ENCODE measurements around the gene FNBP1.

Gene FNBP1

GRCh38 chr9:130049431-130050210 is 6.6 kb upstream of the FNBP1 start:
- TF ChIP-seq, protein P1, sequence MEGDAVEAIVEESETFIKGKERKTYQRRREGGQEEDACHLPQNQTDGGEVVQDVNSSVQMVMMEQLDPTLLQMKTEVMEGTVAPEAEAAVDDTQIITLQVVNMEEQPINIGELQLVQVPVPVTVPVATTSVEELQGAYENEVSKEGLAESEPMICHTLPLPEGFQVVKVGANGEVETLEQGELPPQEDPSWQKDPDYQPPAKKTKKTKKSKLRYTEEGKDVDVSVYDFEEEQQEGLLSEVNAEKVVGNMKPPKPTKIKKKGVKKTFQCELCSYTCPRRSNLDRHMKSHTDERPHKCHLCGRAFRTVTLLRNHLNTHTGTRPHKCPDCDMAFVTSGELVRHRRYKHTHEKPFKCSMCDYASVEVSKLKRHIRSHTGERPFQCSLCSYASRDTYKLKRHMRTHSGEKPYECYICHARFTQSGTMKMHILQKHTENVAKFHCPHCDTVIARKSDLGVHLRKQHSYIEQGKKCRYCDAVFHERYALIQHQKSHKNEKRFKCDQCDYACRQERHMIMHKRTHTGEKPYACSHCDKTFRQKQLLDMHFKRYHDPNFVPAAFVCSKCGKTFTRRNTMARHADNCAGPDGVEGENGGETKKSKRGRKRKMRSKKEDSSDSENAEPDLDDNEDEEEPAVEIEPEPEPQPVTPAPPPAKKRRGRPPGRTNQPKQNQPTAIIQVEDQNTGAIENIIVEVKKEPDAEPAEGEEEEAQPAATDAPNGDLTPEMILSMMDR (IDR thresholded peaks at IDR 0.05; ENCODE audit: insufficient read depth, low read depth, low read length, missing control alignments) = no peak
- no peak for DNase-seq (ENCODE audit: low read depth)
- no peak overlapping the region for H3K4me3 ChIP-seq (ENCODE audit: low read length)

DNA sequence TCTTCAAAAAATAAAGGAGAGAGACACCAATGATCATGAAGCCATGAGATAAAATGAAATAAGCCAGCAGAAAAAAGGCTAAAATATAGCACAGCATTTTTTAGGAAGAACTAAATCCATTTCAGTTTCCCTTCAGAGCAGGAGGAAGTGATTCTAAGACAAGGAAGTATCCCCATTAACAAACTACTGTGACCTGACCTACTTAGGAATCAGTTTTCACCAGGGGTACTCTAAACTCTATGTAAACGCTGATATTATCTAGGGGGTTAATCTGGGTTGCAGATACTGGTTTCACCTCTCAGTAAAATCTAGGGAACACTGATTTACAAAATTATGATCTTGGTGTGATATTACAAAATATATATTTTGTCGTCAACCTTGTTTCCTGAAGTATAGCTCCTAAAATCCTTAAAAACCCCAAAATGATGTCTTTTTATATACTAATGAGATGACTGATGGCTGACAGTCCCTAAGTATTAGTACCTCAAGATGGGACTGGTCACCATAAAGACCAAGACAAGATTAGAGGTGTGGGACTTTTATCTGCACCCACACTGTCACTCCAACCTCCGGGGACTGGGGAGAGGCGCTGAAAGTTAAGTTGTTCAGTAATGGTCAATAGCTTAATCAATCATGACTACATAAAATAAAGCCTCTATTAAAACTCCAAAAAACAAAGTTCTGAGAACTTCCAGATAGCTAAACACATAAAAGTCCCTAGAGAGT is 2.9 kb upstream of the FNBP1 start:
- no peak for DNase-seq (ENCODE audit: low read depth)
- no peak overlapping the region for H3K4me3 ChIP-seq (ENCODE audit: low read length)
- TF ChIP-seq, protein P1 (IDR thresholded peaks at IDR 0.05; ENCODE audit: insufficient read depth, low read depth, low read length, missing control alignments) = no peak

DNA sequence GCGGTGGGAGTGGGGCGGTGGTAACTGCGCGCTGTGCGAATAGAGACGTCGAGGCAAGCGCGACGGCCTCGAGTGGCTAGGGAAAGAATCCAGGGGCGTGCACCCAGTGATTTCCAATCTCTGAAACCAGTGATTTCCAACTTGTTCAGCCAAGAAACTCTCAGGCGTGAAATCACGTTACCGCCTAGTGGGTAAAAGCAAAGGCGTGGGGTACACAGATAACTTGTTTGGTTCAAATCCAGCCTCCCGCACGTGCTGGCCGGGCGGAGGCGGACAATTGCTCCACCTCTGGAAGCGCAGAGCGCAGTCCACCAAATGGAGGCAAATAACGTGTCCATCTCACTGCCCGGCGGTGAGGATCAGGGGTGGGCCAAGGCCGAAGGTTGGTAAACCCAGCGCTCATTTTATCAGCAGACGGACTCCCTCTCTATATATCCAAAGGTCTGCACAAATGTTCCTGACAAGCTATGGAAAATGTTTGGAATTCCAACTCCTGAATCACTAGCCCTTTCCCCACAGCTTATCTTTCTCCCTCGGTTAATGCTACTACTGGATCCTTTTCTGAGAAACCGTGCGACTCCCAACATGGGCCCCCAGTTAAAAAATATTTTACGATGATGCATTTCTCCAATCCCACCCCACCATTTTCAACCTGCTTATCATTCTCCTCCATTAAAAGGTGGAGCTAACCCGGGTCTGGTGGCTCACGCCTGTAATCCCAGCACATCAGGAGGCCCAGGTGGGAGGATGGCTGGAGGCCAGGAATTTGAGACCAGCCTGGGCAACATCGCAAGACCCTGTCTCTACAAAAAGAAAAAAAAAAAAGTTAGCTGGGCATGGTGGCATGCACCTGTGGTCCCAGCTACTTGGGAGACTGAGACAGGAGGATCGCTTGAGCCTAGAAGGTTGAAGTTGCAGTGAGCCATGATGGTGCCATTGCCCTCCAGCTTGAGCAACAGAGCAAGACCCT is 950 bp upstream of the FNBP1 start:
- TF ChIP-seq, protein P1 (IDR thresholded peaks at IDR 0.05; ENCODE audit: insufficient read depth, low read depth, low read length, missing control alignments) = no peak
- no peak for DNase-seq (ENCODE audit: low read depth)
- H3K4me3 ChIP-seq (ENCODE audit: low read length) = peak overlapping the region; percentile 59

DNA sequence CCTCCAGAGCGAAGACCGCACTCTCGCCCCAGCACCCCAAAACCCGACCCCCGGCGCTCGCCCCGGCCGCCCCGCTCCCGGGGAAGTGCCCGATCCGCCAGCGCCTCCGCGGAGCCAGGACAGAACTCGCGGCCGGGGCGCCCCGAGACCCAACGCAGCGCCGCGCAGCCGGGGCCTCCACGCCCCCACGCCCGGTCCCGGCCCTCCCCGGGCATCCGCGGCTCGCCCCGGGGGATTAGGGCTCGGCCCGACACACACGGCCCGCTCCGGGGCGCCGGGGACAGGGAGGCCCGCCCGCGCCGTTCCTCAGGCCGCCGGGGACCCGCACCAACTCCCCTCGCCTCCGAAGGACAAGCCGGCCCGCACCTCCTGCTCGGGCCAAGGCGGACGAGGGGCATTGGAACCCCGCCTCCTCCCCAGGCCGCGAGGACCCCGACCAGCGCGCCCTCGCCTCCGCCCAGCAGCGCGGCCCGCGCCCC is 544 bp downstream of the FNBP1 start:
- peak overlapping the region; percentile 80 for H3K4me3 ChIP-seq (ENCODE audit: low read length)
- TF ChIP-seq, protein P1 (IDR thresholded peaks at IDR 0.05; ENCODE audit: insufficient read depth, low read depth, low read length, missing control alignments) = no peak
- DNase-seq (ENCODE audit: low read depth) = peak; percentile 12

DNA sequence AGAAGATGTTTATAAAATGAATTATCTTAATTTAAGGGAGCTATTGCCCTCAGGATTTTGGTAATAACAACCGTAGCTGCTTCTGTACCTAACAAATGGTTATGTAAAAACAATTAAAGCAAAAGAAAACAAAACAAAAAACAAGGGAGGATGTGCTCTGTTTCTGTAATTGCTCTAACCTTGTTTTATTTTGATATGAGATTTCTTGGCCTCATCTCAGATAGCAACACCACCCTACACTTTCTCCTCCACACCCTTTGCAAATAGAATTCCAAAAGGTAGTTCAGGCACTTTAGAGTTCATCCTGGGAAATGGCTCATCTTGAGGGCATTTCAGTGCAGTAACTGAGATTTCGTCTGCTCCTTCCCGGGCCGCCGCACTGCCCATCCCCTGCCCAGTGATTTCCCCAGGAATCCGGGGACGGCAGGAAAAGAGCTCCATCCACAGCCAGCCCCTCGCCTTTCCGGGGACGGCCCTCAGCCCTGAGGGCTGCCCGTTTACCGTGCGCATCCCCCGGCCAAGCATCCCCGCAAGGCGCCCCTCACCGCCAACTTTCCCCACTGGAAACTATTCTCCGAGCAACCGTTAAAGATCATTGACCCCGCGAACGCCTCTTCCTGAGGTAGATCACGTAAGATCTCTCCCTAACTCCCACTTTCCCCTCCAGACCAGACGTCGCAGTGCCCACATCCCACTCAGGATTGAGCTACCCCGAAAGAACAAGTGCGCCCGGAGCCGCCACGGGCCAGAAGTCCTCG is 1.2 kb downstream of the FNBP1 start:
- TF ChIP-seq, protein P1 (IDR thresholded peaks at IDR 0.05; ENCODE audit: insufficient read depth, low read depth, low read length, missing control alignments) = no peak
- peak; percentile 20 for DNase-seq (ENCODE audit: low read depth)
- H3K4me3 ChIP-seq (ENCODE audit: low read length) = peak overlapping the region; percentile 80

Data from epithelial cell of esophagus (primary cell).